Eye (tissue), 1 donor: ENCODE measurements around the gene ATP5MC2.
"Not testable (repeated sequence)": the region's sequence is repeated elsewhere in the genome, so short reads cannot be mapped to it uniquely, and the experiment has no call there.

Experiments
- DNase-seq: peaks from one replicate; pipeline ENCODE4 v3.0.0-alpha.2; 2015

The ATP5MC2 gene

GRCh38 chr12:53675701-53676607 lies at the start of gene ATP5MC2:
Gene ATP5MC2, minus strand, starts transcription at chr12:53676083. Its CDS starts 3,469 bp downstream, at chr12:53672614.
- DNase-seq: peak; percentile 99

GRCh38 chr12:53722450-53723041 lies 46.7 kb upstream of the ATP5MC2 start:
- no peak for DNase-seq

GRCh38 chr12:53720946-53721345 lies 45.1 kb upstream of the ATP5MC2 start:
- no peak for DNase-seq

- no peak for DNase-seq
Measured at GRCh38 chr12:53719649-53720048, 43.8 kb upstream of the ATP5MC2 start.

GRCh38 chr12:53718567-53718966 lies 42.7 kb upstream of the ATP5MC2 start:
- not testable (repeated sequence) for DNase-seq

GRCh38 chr12:53717319-53717718 lies 41.4 kb upstream of the ATP5MC2 start:
- DNase-seq: no peak

GRCh38 chr12:53714004-53714403 lies 38.1 kb upstream of the ATP5MC2 start:
- DNase-seq: no peak

- DNase-seq: no peak
Measured at GRCh38 chr12:53713516-53713915, 37.6 kb upstream of the ATP5MC2 start.

- peak; percentile 96 for DNase-seq
Measured at GRCh38 chr12:53712059-53712643, 36.3 kb upstream of the ATP5MC2 start.

GRCh38 chr12:53710091-53710490 lies 34.2 kb upstream of the ATP5MC2 start:
- no peak for DNase-seq

GRCh38 chr12:53709671-53710070 lies 33.8 kb upstream of the ATP5MC2 start:
- DNase-seq: peak; percentile 56

- DNase-seq: no peak
Measured at GRCh38 chr12:53706080-53706479, 30.2 kb upstream of the ATP5MC2 start.

- DNase-seq: no peak
Measured at GRCh38 chr12:53703756-53704155, 27.9 kb upstream of the ATP5MC2 start.

- DNase-seq: peak; percentile 86
Measured at GRCh38 chr12:53701518-53702264, 25.8 kb upstream of the ATP5MC2 start.

- no peak for DNase-seq
Measured at GRCh38 chr12:53700567-53700966, 24.7 kb upstream of the ATP5MC2 start.

GRCh38 chr12:53699678-53700025 lies 23.8 kb upstream of the ATP5MC2 start:
- DNase-seq: no peak

GRCh38 chr12:53698948-53699677 lies 23.2 kb upstream of the ATP5MC2 start:
- DNase-seq: no peak

- no peak for DNase-seq
Measured at GRCh38 chr12:53696655-53697331, 20.9 kb upstream of the ATP5MC2 start.

- peak; percentile 96 for DNase-seq
Measured at GRCh38 chr12:53696285-53696654, 20.4 kb upstream of the ATP5MC2 start.

- peak; percentile 75 for DNase-seq
Measured at GRCh38 chr12:53695152-53696145, 19.6 kb upstream of the ATP5MC2 start.

GRCh38 chr12:53694756-53695151 lies 18.9 kb upstream of the ATP5MC2 start:
- peak; percentile 68 for DNase-seq
